Stimulated activated CD8-positive, alpha-beta memory T cell treated with anti-CD3 and anti-CD28 coated beads, Interleukin-4, amount 100 ng/mL, for 4 hours (primary cell): ENCODE data around the gene BRAF.
"Not testable (repeated sequence)": the region's sequence is repeated elsewhere in the genome, so short reads cannot be mapped to it uniquely, and the experiment has no call there.

ENCODE experiments used
- DNase-seq, 2 donors: peaks; one replicate each; pipeline ENCODE4 v3.0.0-alpha.2; 2020; ENCODE audit warnings: low read depth in 2 of 2, low spot score in 1 of 2

The BRAF gene

DNA sequence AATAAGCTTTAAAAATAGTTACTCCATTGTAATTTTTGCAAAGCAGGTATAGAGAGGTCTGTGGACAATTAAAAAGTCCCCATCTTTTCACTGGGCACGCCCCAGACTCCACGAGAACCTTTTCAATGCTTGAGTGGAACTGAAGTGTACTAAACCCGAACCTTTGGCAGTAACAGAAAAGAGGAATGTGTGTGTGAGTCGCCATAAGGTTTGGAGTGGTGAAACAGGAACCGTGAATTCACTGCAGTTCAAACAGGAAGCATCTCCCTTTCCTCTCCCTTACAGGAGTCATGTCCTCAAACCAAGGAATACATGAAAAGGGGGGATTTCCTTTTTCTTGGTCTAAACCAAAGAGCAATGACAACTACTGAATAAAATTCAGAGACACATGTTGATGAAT is 205.0 kb downstream of the BRAF start:
- no peak for DNase-seq

DNA sequence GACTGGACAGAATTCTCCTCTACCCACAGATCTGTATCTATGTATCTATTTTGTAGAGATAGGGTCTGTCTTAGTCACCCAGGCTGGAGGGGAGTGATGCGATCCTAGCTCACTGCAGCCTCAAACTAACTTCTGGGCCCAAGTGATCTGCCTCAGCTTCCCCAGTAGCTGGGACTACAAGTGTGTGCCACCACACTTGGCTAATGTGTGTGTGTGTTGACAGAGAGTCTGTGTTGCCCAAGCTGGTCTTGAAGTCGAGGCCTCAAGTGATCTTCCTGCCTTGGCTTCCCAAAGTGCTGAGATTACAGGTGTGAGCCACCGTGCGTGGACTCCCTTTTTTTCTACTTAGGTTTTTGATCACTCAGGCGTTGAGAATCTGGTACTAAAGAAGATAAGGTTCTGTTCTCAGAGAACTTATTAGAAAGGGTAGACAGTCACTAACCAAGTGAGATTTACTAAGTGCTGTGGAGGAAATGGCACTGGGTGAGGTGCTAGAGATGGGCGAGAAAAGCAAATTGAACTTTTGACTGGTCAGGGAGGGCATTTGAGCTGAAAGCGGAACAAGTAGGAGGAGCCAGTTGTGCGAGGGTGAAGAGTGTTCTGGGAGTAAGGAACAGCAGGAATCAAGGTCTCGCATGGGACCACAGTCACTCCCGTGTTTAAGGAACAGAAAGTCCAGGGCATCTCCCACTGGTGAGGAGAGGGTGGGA is 210.2 kb downstream of the BRAF start:
- no peak for DNase-seq

DNA sequence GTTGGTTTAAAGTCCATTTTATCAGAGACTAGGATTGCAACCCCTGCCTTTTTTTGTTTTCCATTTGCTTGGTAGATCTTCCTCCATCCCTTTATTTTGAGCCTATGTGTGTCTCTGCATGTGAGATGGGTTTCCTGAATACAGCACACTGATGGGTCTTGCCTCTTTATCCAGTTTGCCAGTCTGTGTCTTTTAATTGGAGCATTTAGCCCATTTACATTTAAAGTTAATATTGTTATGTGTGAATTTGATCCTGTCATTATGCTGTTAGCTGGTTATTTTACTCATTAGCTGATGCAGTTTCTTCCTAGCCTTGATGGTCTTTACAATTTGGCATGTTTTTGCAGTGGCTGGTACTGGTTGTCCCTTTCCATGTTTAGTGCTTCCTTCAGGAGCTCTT is 212.3 kb downstream of the BRAF start:
- DNase-seq = not testable (repeated sequence)

DNA sequence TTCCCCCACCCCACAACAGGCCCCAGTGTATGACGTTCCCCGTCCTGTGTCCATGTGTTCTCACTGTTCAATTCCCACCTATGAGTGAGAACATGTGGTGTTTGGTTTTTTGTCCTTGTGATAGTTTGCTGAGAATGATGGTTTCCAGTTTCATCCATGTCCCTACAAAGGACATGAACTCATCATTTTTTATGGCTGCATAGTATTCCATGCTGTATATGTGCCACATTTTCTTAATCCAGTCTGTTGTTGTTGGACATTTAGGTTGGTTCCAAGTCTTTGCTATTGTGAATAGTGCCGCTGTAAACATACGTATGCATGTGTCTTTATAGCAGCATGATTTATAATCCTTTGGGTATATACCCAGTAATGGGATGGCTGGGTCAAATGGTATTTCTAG is 216.0 kb downstream of the BRAF start:
- DNase-seq = not testable (repeated sequence)

DNA sequence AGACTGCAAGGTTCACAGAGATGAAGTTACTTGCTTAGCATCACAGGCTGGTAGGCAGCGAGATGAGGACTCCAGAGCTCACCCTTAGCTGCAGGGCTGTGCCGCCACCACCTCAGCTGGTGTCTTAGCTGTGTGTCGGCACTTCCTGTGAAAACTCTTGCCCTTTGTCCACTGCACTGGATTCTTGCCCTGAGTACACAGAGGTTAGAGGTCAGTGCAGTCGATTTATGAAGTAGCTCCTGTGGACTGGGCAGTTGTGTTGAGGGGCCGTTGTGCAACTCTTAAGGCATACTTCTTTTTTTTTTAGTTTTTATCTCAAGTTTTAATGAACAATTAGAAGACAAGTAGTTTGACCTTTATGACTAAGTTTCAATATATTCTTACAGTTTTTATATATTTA is 217.6 kb downstream of the BRAF start:
- no peak for DNase-seq

DNA sequence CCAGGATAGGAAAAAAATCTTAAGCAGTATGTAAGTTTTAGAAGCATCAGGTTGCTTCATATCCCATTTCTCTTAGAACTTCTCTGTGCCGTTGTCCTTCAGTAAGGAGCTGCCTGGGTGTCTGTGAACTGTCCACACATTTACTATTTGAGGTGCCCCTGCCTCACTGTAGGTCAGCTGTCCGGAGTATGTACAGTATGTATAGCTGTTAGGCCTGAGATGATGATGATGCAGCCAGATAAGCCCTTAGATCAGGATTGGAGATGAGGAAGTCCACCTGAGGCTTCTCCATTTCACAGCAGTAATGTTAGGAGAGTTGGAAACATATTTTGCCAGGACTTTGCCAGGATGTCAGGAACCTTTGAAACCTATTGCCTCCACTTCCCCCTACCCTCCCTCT is 220.5 kb downstream of the BRAF start:
- DNase-seq = no peak

DNA sequence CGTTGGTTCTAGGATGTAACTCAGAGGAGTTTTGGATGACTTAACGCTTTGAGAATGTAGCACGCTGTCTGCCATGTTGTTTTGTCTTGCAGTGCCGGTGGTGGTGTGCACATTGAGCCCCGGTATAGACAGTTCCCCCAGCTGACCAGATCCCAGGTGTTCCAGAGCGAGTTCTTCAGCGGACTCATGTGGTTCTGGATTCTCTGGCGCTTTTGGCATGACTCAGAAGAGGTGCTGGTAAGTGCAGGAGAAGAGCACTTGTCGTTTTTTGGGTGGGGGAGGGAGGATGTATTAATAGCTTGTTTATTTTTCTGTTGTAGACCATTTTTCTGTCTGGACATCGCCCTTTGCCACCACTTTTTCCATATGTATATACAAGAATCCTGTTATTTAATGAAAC is 222.0 kb downstream of the BRAF start:
- no peak for DNase-seq

DNA sequence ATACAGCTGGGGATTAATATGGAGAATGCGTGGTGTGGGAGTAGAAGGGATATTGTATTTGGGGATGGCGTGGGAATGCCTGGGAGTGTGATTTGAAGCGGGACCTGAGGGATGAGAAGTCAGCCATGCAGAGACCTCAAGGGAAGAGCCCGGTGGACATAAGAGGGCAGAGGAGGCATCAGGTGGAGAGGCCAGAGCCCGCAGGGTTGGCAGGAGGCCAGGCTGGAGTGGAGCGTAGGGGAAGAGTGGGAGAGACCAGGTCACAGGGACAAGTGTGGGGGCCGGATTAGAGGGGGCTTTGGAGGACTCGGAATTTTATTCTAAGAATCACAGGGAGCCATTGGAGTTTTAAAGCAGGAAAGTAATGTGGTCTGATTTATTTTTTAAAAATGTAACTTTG is 226.3 kb downstream of the BRAF start:
- no peak for DNase-seq

DNA sequence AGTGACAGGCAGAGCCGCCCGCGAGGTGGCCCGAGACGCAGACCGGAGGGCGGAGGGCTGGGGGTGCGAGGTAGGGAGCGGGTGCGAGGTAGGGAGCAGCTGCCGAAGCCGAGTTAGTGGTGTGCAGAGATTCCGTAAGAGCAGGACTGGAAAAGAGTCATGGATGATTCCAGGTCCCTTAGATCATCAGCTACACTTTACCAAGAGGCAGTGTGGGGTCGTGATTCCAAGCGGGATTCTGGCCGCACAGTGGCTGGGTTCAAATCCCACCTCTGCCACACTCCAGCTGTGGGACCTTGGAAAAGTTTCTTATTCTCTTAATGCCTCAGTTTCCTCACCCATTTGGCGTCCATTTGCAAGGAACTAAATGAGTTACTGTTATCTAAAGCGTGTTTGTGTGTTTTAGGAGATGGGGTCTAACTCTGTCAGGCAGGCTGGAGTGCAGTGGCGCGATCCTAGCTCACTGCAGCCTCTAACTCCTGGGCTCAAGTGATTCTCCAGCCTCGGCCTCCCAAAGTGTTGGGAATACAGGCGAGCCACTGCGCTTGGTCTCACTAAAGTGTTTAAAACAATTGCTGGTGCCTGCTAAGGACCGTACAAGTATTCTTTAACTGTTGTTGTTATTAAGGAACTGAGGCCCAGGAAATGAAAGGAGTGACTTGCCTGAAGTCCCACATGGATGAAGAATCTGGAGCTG is 227.1 kb downstream of the BRAF start:
- DNase-seq = no peak

DNA sequence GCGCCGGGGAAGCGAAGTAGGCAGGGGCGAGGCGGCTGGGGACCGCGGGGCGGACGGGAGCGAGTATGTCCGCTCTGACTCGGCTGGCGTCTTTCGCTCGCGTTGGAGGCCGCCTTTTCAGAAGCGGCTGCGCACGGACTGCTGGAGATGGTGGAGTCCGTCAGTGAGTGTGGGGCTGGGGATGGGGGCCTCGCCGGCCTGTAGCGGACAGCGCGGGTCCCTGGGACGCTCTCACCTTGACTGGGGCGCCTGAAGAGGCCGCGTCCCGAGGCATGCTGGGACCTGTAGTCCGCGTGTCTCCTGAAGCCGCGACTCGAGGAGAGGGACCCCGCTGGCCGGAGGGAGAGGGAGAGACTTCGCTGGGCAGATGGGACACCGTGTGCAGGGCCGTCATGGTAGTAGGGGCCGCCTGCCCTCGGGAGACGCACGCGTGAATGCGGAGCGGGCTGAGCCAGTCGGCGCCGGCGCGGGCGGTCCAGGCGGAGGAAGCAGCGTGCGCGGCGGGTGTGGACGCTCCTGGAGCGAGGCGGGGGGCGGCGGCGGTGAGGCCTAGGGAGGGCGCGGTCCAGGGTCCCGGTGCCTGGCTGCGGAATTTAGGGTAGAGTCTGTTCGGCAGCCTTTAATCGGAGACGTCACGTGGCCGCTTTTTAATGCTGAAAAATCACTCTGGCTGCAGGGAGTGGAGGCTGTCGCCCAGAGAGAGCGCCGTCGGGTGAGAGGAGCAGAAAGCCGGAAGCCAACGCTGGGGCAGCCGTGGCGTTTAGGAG is 227.9 kb downstream of the BRAF start, which contains the start of gene NDUFB2:
Gene NDUFB2 (plus strand): TSS at position 29 of the 767 bp plus-strand sequence. CDS start 37 bp downstream, at position 66.
- DNase-seq = peak; percentile 27 to 58

DNA sequence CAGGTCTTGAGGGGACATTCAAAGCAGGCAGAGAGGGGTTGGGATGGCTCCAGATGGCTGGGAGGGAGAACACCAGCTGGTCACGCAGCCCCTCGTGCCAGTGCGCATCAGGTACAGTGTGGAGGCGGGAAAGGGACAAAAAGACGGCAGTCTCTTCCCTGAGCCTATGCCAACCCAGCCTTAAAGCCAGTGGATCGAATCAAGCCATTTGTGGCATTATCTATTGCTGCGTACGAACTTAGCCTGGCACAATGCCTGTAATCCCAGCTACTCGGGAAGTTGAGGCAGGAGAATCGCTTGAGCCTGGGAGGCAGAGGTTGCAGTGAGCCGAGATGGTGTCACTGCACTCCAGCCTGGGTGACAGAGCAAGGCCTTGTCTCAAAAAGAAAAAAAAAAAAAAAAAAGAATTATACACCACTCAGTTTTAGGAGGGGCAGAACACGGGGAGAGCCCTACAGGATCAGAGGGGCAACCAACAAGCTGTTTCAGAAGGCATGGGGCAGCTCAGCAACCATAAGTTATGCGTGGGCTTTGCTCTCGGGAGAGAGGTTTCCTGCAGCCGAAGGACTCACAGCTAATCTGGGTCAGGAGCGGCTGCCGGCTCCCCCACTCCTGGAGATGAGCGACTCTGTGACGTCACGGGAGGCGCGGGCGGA is 228.6 kb downstream of the BRAF start:
- peak; percentile 87 to 89 for DNase-seq

DNA sequence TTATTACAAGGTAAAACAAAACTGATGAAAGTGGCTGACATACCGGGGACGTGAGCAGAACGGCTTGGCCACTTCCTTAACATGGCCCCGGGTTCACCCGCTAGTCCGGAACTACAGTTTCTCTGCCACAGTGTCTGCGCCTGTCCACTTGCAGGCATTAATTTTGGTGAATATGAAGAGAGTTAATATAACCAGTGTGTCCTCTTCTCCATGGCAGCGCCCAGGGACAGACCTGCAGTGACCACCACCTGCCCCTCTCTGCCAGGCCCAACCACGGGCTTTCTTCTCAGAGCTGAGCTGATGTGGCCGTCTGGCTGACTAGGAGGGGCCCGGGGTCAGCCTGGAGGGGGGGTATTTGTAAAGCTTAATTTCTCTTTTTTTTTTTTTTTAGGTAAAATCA is 229.3 kb downstream of the BRAF start:
- DNase-seq = no peak

DNA sequence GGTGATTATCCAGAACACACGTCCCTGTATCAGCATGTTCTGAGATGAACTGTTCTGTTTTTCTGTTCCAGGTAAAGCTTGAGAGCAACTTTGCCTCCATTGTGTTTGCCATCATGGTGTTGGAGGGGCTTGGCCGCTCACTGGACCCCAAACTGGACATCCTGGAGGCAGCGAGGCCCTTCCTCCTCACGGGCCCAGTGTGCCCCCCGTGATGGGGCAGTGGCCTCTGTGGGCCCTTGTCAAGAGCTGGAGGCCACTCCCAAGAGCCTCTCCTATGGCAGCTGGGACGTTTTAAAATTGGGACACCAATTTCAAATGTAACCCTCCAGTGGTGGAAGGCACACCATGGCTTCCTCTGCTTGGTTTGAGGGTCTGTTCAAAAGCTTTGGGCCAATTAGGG is 230.1 kb downstream of the BRAF start:
- no peak for DNase-seq

DNA sequence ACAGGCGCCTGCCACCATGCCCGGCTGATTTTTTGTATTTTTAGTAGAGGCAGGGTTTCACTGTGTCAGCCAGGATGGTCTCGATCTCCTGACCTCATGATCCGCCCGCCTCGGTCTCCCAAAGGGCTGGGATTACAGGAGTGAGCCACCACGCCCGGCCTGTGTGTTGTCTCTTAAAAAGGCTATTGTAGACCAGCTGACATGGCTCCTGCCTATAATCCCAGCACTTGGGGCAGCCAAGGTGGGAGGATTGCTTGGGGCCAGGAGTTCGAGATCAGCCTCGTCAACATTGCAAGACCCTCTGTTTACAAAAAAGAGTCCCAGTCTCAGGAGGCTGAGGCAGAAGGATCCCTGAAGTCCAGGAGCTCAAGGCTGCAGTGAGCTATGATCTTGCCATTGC is 230.9 kb downstream of the BRAF start:
- not testable (repeated sequence) for DNase-seq

DNA sequence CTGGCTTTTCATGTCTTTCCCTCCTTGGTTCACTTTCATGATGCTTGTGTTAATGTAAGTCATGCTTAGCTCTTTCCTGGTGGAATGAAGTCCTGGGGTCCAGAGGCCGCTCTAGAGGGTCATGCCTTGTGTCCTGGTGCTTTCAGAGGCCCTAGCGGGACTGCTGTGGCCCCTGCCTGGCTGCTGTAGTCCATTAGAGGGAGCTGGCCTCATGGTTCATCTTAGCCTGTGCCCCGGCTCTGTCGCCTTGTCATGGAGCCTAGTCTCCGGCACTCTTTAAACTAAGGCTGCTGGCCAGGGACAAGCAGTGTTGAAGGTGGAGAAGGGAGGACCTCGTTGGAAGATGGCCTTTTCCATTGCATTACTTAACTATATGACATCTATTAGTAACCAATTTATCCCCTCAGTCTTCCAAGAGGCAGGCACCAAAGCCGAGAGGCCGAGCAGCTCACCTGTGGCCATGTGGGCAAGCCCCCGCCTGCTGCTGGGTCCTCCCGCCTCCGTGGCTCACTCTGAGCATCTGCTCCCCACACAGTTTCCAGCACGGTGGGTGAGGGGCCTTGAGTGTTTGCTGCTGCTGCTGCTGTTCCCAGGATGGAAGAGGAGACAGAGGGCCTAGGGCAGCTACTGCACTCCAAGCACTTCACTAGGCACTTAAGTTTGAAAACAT is 233.2 kb downstream of the BRAF start:
- DNase-seq = no peak

DNA sequence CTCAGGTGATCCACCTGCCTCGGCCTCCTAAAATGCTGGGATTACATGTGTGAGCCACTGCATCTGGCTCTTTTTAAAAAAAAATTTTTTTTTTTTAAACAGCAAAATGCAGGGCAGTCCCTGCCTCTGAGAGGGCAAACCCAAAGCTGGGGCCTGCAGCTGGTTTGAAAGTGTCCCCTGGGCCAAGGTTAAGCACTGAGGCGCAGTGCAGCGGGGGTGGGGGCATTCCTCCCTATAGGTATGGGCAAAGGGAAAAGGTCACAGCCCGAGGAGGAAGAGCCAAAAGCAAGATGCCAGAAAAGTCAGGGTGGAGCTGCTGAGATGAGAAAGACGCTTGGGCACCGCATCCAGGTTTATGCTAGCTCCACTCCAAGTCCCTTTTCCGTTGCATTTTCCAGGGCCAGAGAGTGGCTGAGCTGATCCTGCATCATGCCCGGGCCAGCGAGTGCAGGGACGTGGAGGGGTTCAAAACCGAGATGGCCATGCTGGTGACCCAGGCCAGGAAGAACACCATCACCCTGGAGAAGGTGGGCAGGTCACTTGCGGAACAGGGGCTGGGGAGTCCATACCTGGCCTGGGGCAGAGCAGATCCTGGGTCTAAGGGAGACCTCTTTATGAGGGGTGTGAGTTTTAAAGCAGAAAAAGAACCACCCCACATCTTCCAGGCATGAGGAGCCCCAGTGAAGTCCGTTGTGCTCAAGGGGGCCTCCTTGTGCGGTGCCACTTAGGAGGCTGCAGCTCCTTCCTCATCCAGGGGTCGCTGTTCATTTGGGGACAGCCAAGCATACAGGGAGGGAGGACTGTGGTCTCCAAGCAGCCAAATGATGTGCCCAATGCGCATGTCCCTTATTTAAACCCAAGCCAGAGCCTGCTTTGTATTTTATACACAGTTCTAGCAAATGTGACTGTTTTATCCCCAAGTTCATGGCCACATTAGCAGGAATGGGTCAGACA is 235.3 kb downstream of the BRAF start:
- no peak for DNase-seq

DNA sequence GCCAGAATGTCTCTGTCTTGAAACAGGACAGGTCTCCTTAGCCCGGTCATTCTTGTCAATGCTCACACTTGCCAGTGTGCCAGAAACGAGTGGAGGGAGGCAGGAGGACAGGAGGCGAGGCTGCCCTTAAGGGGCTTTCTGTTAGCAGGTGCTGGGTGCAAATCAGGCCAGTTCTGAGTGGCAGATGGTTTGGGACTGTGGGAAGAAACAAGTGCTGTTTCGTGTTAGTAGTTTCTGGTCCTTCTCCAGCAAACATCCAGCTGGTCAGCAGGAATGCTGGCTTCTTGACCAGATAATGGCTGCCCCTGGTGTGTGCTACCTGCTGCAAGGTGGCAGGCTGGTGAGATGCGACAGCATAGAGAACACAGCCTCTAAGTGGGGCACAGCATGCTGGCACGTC is 236.4 kb downstream of the BRAF start:
- no peak for DNase-seq

DNA sequence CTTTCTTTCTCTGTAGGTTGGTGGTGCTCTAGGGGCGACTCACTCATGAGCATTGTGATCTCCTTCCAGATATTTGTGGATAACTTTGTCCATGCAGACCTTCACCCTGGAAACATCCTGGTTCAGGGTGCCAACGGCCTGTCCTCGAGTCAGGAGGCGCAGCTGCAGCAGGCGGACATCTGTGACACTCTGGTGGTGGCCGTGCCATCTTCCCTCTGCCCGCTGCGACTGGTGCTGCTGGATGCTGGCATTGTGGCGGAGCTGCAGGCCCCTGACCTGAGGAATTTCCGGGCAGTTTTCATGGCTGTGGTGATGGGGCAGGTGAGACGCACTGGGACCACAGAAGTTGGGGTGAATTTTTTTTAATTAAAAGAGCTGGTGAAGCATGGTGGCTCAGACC is 237.8 kb downstream of the BRAF start:
- no peak for DNase-seq

DNA sequence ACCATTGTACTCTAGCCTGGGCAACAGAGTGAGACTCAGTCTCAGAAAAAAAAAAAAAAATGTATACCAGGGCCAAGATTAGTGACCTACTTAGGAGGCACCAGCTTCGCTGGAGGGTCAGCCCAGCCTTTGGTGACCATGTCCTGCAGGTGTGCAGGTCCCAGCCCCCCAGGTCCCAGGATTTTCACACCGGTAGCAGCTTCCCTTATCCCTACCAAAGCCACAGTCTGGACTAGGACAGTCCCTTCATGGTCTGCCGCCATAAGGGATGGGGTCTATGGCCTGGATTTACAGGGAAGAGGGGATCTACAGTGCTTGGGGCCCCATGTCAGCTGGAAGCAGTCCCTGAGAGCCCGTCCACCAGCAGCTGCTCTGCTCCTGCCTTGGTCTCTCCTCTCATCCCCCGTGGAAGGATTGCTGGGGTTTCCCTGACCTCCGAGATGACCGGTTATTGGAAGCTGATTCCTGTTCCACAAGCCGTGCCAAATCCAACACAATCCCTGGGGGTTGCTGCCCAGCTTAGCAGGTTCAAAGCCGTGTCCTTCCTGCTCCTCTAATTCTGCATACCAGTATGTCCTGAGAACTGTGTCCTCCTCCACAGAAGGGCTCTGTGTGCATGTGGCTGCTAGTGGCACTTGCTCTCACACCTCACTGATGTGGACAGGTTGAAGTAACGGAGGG is 239.2 kb downstream of the BRAF start:
- DNase-seq = no peak
